ENCODE measurements around the gene LMF1. TPM values are rescaled to one million over a fixed set of nuclear protein-coding genes. Genes with fewer than 3 reads are reported as not detected.

The LMF1 gene
- total RNA-seq, 1 experiment from 2014 or later: 12.2 TPM

- no peak for DNase-seq
- Histone ChIP-seq H3K36me3 (ENCODE audit: insufficient read depth, low read length) (no peaks in the 10 kb centered on the region), H2AFZ (ENCODE audit: low read length) (no peak overlapping the region), H3K9me3 (ENCODE audit: low read length) (peaks cover 4% of the 10 kb centered on the region; the same call in 1 of the 2 replicates), H3K9ac (ENCODE audit: low read length) (no peak overlapping the region), H4K20me1 (ENCODE audit: insufficient read depth, low read depth, low read length) (no peaks in the 10 kb centered on the region), H3K27ac (ENCODE audit: low read length) (no peak overlapping the region), H3K27me3 (ENCODE audit: low read length) (no peaks in the 10 kb centered on the region), H3K79me2 (ENCODE audit: low read length) (no peaks in the 10 kb centered on the region), H3K4me1 (ENCODE audit: low read length) (no peaks in the 10 kb centered on the region), H3K9me2 (replicated peaks; ENCODE audit: insufficient read depth, low read length) (no peaks in the 10 kb centered on the region; the same call in 1 of the 2 replicates), H3K4me2 (ENCODE audit: low read depth, low read length, poor library complexity, severe bottlenecking) (no peak overlapping the region), H3K4me3 (ENCODE audit: low read length) (no peak overlapping the region)
Observed at GRCh38 chr16:926715-927114, 44.1 kb downstream of the LMF1 start.

- H3K4me1 ChIP-seq (ENCODE audit: low read length): peaks cover 11% of the 10 kb centered on the region
Observed at GRCh38 chr16:924806-925205, 46.0 kb downstream of the LMF1 start.

DNA sequence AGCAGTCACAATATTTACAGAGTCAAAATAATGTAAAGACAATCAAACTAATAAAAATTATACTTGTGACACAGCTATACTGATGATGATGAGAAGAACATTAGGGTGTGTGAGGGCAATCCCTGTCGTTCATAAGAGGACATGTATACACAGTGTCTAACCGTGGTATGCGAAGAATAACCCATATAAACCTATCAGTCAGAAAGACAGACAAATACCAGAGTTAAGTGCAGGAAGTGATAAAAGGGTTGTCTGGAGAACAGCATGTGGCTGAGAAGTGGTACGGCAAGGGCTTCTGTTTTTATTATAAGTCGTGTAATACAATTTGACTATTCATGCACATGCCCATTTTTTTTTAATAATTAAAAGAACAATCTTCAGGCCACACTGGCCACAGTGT, 46.7 kb downstream of the LMF1 start:
- Histone ChIP-seq H3K4me2 (ENCODE audit: low read depth, low read length, poor library complexity, severe bottlenecking) (no peak overlapping the region), H3K79me2 (ENCODE audit: low read length) (no peaks in the 10 kb centered on the region), H3K36me3 (ENCODE audit: insufficient read depth, low read length) (no peaks in the 10 kb centered on the region), H3K4me1 (ENCODE audit: low read length) (peaks cover 11% of the 10 kb centered on the region), H3K9ac (ENCODE audit: low read length) (no peak overlapping the region), H3K9me3 (ENCODE audit: low read length) (peaks cover 4% of the 10 kb centered on the region; the same call in 1 of the 2 replicates), H3K9me2 (replicated peaks; ENCODE audit: insufficient read depth, low read length) (no peaks in the 10 kb centered on the region; the same call in 1 of the 2 replicates), H3K27ac (ENCODE audit: low read length) (no peak overlapping the region), H3K27me3 (ENCODE audit: low read length) (no peaks in the 10 kb centered on the region), H2AFZ (ENCODE audit: low read length) (no peak overlapping the region), H4K20me1 (ENCODE audit: insufficient read depth, low read depth, low read length) (no peaks in the 10 kb centered on the region), H3K4me3 (ENCODE audit: low read length) (no peak overlapping the region)
- no peak for DNase-seq

More at GRCh38 chr16:924806-925205, 46.0 kb downstream of the LMF1 start:
- H3K27me3 ChIP-seq (ENCODE audit: low read length): no peaks in the 10 kb centered on the region
- no peak overlapping the region for H3K4me2 ChIP-seq (ENCODE audit: low read depth, low read length, poor library complexity, severe bottlenecking)
- no peaks in the 10 kb centered on the region for H4K20me1 ChIP-seq (ENCODE audit: insufficient read depth, low read depth, low read length)
- no peaks in the 10 kb centered on the region; the same call in 1 of the 2 replicates for H3K9me2 ChIP-seq (replicated peaks; ENCODE audit: insufficient read depth, low read length)
- no peaks in the 10 kb centered on the region for H3K36me3 ChIP-seq (ENCODE audit: insufficient read depth, low read length)
- no peak for DNase-seq
- no peak overlapping the region for H3K9ac ChIP-seq (ENCODE audit: low read length)
- peaks cover 4% of the 10 kb centered on the region; the same call in 1 of the 2 replicates for H3K9me3 ChIP-seq (ENCODE audit: low read length)
- no peak overlapping the region for H3K4me3 ChIP-seq (ENCODE audit: low read length)
- no peak overlapping the region for H2AFZ ChIP-seq (ENCODE audit: low read length)
- no peak overlapping the region for H3K27ac ChIP-seq (ENCODE audit: low read length)
- H3K79me2 ChIP-seq (ENCODE audit: low read length): no peaks in the 10 kb centered on the region

DNA sequence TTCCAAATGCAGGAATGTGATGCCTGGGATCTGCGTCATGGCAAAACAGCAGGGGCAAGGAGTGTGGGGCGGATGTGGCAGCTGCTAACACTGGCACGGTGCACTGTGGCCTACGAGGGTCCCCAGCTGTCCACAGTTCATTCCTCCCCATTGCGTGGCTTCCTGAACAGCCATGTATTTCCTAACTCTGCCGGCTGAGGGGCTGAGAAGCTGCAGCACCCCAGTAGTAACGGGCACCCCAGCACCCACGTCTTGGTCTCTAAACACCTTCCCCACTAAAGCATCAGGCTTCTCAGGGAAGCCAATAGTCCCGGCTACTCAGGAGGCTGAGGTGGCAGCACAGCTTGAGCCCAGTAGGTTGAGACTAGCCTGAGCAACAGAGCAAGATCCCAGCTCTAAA, 47.6 kb downstream of the LMF1 start:
- H3K4me2 ChIP-seq (ENCODE audit: low read depth, low read length, poor library complexity, severe bottlenecking): no peak overlapping the region
- no peaks in the 10 kb centered on the region for H4K20me1 ChIP-seq (ENCODE audit: insufficient read depth, low read depth, low read length)
- no peaks in the 10 kb centered on the region; the same call in 1 of the 2 replicates for H3K9me2 ChIP-seq (replicated peaks; ENCODE audit: insufficient read depth, low read length)
- no peak overlapping the region for H2AFZ ChIP-seq (ENCODE audit: low read length)
- H3K79me2 ChIP-seq (ENCODE audit: low read length): no peaks in the 10 kb centered on the region
- H3K36me3 ChIP-seq (ENCODE audit: insufficient read depth, low read length): no peaks in the 10 kb centered on the region
- H3K27ac ChIP-seq (ENCODE audit: low read length): no peak overlapping the region
- DNase-seq: no peak
- peaks cover 11% of the 10 kb centered on the region for H3K4me1 ChIP-seq (ENCODE audit: low read length)
- no peak overlapping the region for H3K9ac ChIP-seq (ENCODE audit: low read length)
- no peaks in the 10 kb centered on the region for H3K27me3 ChIP-seq (ENCODE audit: low read length)
- peaks cover 4% of the 10 kb centered on the region; the same call in 1 of the 2 replicates for H3K9me3 ChIP-seq (ENCODE audit: low read length)
- H3K4me3 ChIP-seq (ENCODE audit: low read length): no peak overlapping the region

- DNase-seq: no peak
- H3K27me3 ChIP-seq (ENCODE audit: low read length): no peaks in the 10 kb centered on the region
- H3K27ac ChIP-seq (ENCODE audit: low read length): no peak overlapping the region
- no peak overlapping the region for H2AFZ ChIP-seq (ENCODE audit: low read length)
- H3K9me2 ChIP-seq (replicated peaks; ENCODE audit: insufficient read depth, low read length): no peaks in the 10 kb centered on the region; the same call in 1 of the 2 replicates
- H3K4me2 ChIP-seq (ENCODE audit: low read depth, low read length, poor library complexity, severe bottlenecking): no peak overlapping the region
- no peaks in the 10 kb centered on the region for H3K36me3 ChIP-seq (ENCODE audit: insufficient read depth, low read length)
- H3K4me1 ChIP-seq (ENCODE audit: low read length): peaks cover 11% of the 10 kb centered on the region
- no peaks in the 10 kb centered on the region for H3K79me2 ChIP-seq (ENCODE audit: low read length)
- no peak overlapping the region for H3K9ac ChIP-seq (ENCODE audit: low read length)
- H3K9me3 ChIP-seq (ENCODE audit: low read length): peaks cover 4% of the 10 kb centered on the region; the same call in 1 of the 2 replicates
- H4K20me1 ChIP-seq (ENCODE audit: insufficient read depth, low read depth, low read length): no peaks in the 10 kb centered on the region
- no peak overlapping the region for H3K4me3 ChIP-seq (ENCODE audit: low read length)
Observed at GRCh38 chr16:922051-922450, 48.7 kb downstream of the LMF1 start.

GRCh38 chr16:921321-921905, 49.4 kb downstream of the LMF1 start:
- no peak overlapping the region for H3K4me2 ChIP-seq (ENCODE audit: low read depth, low read length, poor library complexity, severe bottlenecking)
- no peak for DNase-seq
- H2AFZ ChIP-seq (ENCODE audit: low read length): no peak overlapping the region
- H3K27ac ChIP-seq (ENCODE audit: low read length): no peak overlapping the region
- no peaks in the 10 kb centered on the region; the same call in 1 of the 2 replicates for H3K9me2 ChIP-seq (replicated peaks; ENCODE audit: insufficient read depth, low read length)
- peaks cover 11% of the 10 kb centered on the region for H3K4me1 ChIP-seq (ENCODE audit: low read length)
- no peaks in the 10 kb centered on the region for H4K20me1 ChIP-seq (ENCODE audit: insufficient read depth, low read depth, low read length)
- H3K79me2 ChIP-seq (ENCODE audit: low read length): no peaks in the 10 kb centered on the region
- H3K27me3 ChIP-seq (ENCODE audit: low read length): no peaks in the 10 kb centered on the region
- peaks cover 4% of the 10 kb centered on the region; the same call in 1 of the 2 replicates for H3K9me3 ChIP-seq (ENCODE audit: low read length)
- no peaks in the 10 kb centered on the region for H3K36me3 ChIP-seq (ENCODE audit: insufficient read depth, low read length)
- no peak overlapping the region for H3K9ac ChIP-seq (ENCODE audit: low read length)
- H3K4me3 ChIP-seq (ENCODE audit: low read length): no peak overlapping the region

DNA sequence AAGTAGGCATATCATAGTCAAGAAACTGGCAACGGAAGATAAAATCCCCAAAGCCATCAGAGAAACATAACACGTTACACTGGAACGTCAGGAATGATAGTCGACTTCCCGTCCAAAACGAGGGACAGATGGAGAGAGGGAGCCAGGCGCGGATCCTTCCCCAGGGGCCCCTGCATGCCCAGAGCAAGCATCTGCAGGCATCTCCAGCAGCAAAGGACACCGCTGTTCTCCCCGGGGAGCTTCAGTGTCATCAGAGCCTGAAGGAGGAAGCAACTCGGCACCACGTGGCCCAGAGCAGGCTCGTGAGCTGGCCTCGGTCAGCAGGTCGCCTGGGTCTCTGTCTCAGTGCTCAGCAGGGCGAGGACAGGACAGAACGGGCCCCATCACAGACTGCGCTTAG, 50.1 kb downstream of the LMF1 start:
- Histone ChIP-seq H3K4me3 (ENCODE audit: low read length) (no peak overlapping the region), H3K4me2 (ENCODE audit: low read depth, low read length, poor library complexity, severe bottlenecking) (peak overlapping the region; percentile 30), H3K9ac (ENCODE audit: low read length) (no peak overlapping the region), H2AFZ (ENCODE audit: low read length) (no peak overlapping the region), H3K4me1 (ENCODE audit: low read length) (peaks cover 11% of the 10 kb centered on the region), H3K9me3 (ENCODE audit: low read length) (no peaks in the 10 kb centered on the region; the same call in 1 of the 2 replicates), H3K79me2 (ENCODE audit: low read length) (no peaks in the 10 kb centered on the region), H3K36me3 (ENCODE audit: insufficient read depth, low read length) (no peaks in the 10 kb centered on the region), H4K20me1 (ENCODE audit: insufficient read depth, low read depth, low read length) (no peaks in the 10 kb centered on the region), H3K9me2 (replicated peaks; ENCODE audit: insufficient read depth, low read length) (no peaks in the 10 kb centered on the region), H3K27me3 (ENCODE audit: low read length) (no peaks in the 10 kb centered on the region), H3K27ac (ENCODE audit: low read length) (no peak overlapping the region)
- DNase-seq: peak; percentile 61

DNA sequence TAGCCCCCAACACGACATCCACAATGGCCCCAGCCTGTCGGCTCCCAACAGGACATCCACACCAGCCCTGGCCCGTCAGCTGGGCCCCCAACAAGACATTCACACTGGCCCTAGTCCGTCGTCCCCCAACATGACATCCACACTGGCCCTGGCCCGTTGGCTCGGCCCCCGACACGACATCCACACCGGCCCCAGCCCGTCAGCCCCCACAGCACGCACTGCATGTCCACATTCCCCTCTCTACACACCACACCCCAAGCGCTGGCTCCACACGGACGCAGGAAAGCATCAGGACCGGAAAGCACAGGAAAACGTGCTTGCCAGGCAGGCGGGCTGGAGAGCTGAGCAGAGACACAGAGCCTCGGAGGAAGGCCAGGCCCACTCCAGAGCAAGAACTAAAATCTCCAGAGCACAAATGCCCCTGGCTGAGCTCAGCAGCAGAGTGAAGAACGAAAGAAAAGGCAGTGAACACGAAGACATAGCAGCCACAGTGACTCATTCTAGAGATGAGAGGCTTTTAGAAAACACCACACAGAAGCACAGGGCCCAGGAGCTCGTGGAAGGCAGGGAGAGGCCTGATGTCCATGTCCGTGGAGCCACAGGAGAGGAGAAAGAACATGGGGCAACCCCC, 50.6 kb downstream of the LMF1 start:
- H2AFZ ChIP-seq (ENCODE audit: low read length): no peak overlapping the region
- peaks cover 4% of the 10 kb centered on the region; the same call in 1 of the 2 replicates for H3K9me3 ChIP-seq (ENCODE audit: low read length)
- H3K9me2 ChIP-seq (replicated peaks; ENCODE audit: insufficient read depth, low read length): no peaks in the 10 kb centered on the region
- H3K4me1 ChIP-seq (ENCODE audit: low read length): peaks cover 11% of the 10 kb centered on the region
- no peak overlapping the region for H3K9ac ChIP-seq (ENCODE audit: low read length)
- H4K20me1 ChIP-seq (ENCODE audit: insufficient read depth, low read depth, low read length): no peaks in the 10 kb centered on the region
- no peak overlapping the region for H3K4me3 ChIP-seq (ENCODE audit: low read length)
- H3K79me2 ChIP-seq (ENCODE audit: low read length): no peaks in the 10 kb centered on the region
- no peak for DNase-seq
- peak overlapping the region; percentile 30 for H3K4me2 ChIP-seq (ENCODE audit: low read depth, low read length, poor library complexity, severe bottlenecking)
- H3K27me3 ChIP-seq (ENCODE audit: low read length): no peaks in the 10 kb centered on the region
- H3K36me3 ChIP-seq (ENCODE audit: insufficient read depth, low read length): no peaks in the 10 kb centered on the region
- H3K27ac ChIP-seq (ENCODE audit: low read length): no peak overlapping the region
